MM.1S (cell line): ENCODE data around the gene IQGAP2.
A peak's percentile ranks its signal among the peaks of the same experiment; 100 is the strongest.
"Not testable (repeated sequence)": the region's sequence is repeated elsewhere in the genome, so short reads cannot be mapped to it uniquely, and the experiment has no call there.

Source experiments
- DNase-seq: peaks from one replicate; pipeline ENCODE4 v3.0.0-alpha.2; 2015
- H2AFZ ChIP-seq: fragments of 300-600 bp; sonication (generic); 2 replicates; pipeline ENCODE4 v1.6.0; 2016; ENCODE audit warnings: antibody characterized with exemption, low read length
- H3F3A ChIP-seq: fragments of 300-600 bp; sonication (generic); 2 replicates; pipeline ENCODE4 v1.6.1; 2016; ENCODE audit warnings: mild to moderate bottlenecking, antibody characterized with exemption, low read length, moderate library complexity, mixed read lengths; ENCODE audit not compliant: insufficient read depth
- H3K27ac ChIP-seq: fragments of 300-600 bp; sonication (generic); 2 replicates; pipeline ENCODE4 v1.5.1; 2016; ENCODE audit warnings: mild to moderate bottlenecking, low read length
- H3K27me3 ChIP-seq: fragments of 300-600 bp; sonication (generic); replicated peaks from 2 replicates; pipeline ENCODE4 v1.6.0; 2016; ENCODE audit warnings: low read length; ENCODE audit not compliant: insufficient read depth
- H3K36me3 ChIP-seq: fragments of 300-600 bp; sonication (generic); replicated peaks from 2 replicates; pipeline ENCODE4 v1.6.1; 2016; ENCODE audit warnings: mild to moderate bottlenecking, low read length, mixed read lengths; ENCODE audit not compliant: insufficient read depth
- H3K4me1 ChIP-seq: fragments of 300-600 bp; sonication (generic); 2 replicates; pipeline ENCODE4 v1.6.1; 2016; ENCODE audit warnings: low read length, mixed read lengths
- H3K4me2 ChIP-seq: fragments of 300-600 bp; sonication (generic); 2 replicates; pipeline ENCODE4 v1.6.0; 2016; ENCODE audit warnings: low read depth, low read length
- H3K4me3 ChIP-seq: fragments of 300-600 bp; sonication (generic); 2 replicates; pipeline ENCODE4 v1.5.1; 2016; ENCODE audit warnings: low read length, mixed read lengths
- H3K79me2 ChIP-seq: fragments of 300-600 bp; sonication (generic); 2 replicates; pipeline ENCODE4 v1.6.1; 2016; ENCODE audit warnings: mixed run types, low read length, mixed read lengths
- H3K9ac ChIP-seq: fragments of 300-600 bp; sonication (generic); 2 replicates; pipeline ENCODE4 v1.6.1; 2016; ENCODE audit warnings: low read length, mixed read lengths
- H3K9me2 ChIP-seq: fragments of 300-600 bp; sonication (generic); replicated peaks from 2 replicates; pipeline ENCODE4 v1.6.1; 2016; ENCODE audit warnings: mild to moderate bottlenecking, low read length, mixed read lengths; ENCODE audit not compliant: insufficient read depth
- H3K9me3 ChIP-seq: fragments of 300-600 bp; sonication (generic); replicated peaks from 2 replicates; pipeline ENCODE4 v1.6.1; 2016; ENCODE audit warnings: mild to moderate bottlenecking, low read length, mixed read lengths; ENCODE audit not compliant: insufficient read depth
- H4K20me1 ChIP-seq: fragments of 300-600 bp; sonication (generic); 2 replicates; pipeline ENCODE4 v1.6.1; 2016; ENCODE audit warnings: mild to moderate bottlenecking, low read length, moderate library complexity, mixed read lengths; ENCODE audit not compliant: insufficient read depth
- EZH2 ChIP-seq: fragments of 300-600 bp; sonication (generic); optimal IDR thresholded peaks from 2 replicates; pipeline ENCODE3; 2017; ENCODE audit warnings: low read depth, mild to moderate bottlenecking, antibody characterized with exemption, low read length, mixed read lengths
- EZH2phosphoT487 ChIP-seq: fragments of 300-600 bp; sonication (generic); IDR thresholded peaks from 2 replicates; pipeline ENCODE4 v1.6.1; 2018; ENCODE audit warnings: antibody characterized with exemption, low read length
- TF ChIP-seq, protein P1 (sequence below): fragments of 300-600 bp; sonication (generic); IDR thresholded peaks from 2 replicates; pipeline ENCODE4 v1.5.1; 2016; ENCODE audit warnings: antibody characterized with exemption, low read length, mixed read lengths

Gene IQGAP2

DNA sequence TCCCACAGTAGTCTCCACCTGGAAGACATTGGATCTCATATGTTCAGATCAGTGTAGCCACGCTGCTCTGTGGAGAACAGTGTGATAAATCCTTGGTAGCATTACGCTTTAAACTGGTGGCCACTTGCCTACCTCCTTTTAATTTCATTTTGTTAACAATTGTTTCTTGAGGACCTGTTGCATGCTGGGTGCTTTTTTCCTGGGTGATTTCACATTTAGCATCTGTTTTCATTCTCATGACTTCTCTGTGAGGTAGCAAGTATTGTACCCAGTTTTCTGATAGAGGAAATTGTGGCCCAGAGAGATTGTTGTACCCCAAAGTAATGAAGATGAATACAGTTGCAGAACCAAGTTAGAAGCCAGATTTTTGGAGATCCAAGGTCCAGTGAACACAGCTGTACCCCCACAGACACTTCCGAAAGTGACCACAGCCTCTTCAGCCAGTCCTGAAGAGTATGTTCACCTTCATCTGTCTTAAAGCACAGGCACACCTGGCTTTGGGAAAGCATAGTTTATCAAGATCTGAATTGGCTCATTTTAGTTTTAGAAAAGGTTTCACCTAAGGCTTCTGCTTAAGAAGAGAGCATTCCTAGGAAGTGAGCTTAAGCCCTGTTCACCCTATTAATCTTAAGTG is 144.9 kb downstream of the IQGAP2 start:
- peak overlapping the region; percentile 73 for H3K9ac ChIP-seq
- no peaks in the 10 kb centered on the region for H3K9me3 ChIP-seq
- no peak for TF ChIP-seq EZH2
- no peak for TF ChIP-seq EZH2phosphoT487
- TF ChIP-seq, protein P1, sequence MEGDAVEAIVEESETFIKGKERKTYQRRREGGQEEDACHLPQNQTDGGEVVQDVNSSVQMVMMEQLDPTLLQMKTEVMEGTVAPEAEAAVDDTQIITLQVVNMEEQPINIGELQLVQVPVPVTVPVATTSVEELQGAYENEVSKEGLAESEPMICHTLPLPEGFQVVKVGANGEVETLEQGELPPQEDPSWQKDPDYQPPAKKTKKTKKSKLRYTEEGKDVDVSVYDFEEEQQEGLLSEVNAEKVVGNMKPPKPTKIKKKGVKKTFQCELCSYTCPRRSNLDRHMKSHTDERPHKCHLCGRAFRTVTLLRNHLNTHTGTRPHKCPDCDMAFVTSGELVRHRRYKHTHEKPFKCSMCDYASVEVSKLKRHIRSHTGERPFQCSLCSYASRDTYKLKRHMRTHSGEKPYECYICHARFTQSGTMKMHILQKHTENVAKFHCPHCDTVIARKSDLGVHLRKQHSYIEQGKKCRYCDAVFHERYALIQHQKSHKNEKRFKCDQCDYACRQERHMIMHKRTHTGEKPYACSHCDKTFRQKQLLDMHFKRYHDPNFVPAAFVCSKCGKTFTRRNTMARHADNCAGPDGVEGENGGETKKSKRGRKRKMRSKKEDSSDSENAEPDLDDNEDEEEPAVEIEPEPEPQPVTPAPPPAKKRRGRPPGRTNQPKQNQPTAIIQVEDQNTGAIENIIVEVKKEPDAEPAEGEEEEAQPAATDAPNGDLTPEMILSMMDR: no peak
- peak overlapping the region; percentile 94 for H3K4me2 ChIP-seq
- H3K9me2 ChIP-seq: no peaks in the 10 kb centered on the region
- H3K4me3 ChIP-seq: peak overlapping the region; percentile 52
- H4K20me1 ChIP-seq: no peaks in the 10 kb centered on the region
- peaks cover 52% of the 10 kb centered on the region for H3K4me1 ChIP-seq
- H3K36me3 ChIP-seq: no peaks in the 10 kb centered on the region
- H2AFZ ChIP-seq: no peak overlapping the region
- peak overlapping the region; percentile 86 for H3K27ac ChIP-seq
- DNase-seq: peak; percentile 69
- peaks cover 63% of the 10 kb centered on the region for H3K79me2 ChIP-seq
- H3K27me3 ChIP-seq: no peaks in the 10 kb centered on the region
- peaks cover 27% of the 10 kb centered on the region for H3F3A ChIP-seq

DNA sequence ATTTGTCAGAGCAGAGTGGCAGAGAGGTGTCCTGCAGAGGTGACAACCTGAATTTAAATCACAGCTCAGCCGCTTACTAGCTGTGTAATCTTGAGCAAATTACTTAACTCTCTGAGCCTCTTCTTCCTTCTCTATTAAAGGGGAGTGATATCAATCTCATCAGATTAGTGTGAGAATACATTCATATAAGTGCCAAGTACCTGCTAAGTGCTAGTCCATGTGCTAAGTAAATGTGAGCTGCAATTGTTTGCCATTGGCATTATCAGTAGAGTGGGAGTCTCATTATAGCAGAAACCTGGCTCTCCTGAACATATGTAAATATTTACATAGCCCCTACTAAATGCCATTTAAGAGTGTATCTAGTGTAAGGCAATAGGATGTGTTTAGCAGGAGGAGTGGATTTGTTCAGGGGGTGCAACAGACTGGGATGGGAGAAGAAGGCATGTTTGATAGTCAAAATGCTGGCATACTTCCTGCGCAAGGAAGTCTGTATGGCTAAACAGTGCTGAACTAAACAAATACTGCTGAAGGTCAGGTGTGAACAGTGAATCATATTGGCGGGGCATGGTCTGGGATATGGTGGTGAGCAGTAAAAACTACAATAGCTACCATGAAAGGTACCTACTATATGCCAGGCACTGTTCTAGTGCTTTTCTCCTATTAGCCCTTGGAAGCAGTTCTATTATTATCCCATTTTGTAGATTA is 145.6 kb downstream of the IQGAP2 start:
- Histone ChIP-seq H3K79me2 (peaks cover 65% of the 10 kb centered on the region), H4K20me1 (no peaks in the 10 kb centered on the region), H3K27ac (peak overlapping the region; percentile 86)

DNA sequence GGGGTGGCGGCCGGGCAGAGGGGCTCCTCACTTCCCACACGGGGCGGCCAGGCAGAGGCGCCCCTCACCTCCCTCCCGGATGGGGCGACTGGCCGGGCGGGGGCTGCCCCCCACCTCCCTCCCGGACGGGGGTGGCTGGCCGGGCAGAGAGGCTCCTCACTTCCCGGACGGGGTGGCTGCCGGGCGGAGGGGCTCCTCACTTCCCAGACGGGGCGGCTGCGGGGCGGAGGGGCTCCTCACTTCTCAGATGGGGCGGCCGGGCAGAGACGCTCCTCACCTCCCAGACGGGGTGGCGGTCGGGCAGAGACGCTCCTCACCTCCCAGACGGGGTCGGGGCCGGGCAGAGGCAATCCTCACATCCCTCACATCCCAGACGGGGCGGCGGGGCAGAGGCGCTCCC is 147.8 kb downstream of the IQGAP2 start:
- not testable (repeated sequence) for H4K20me1 ChIP-seq, H3K4me3 ChIP-seq, H3K9me2 ChIP-seq, H2AFZ ChIP-seq, H3K4me2 ChIP-seq, H3K27me3 ChIP-seq, DNase-seq, H3K36me3 ChIP-seq, H3K27ac ChIP-seq, H3K9me3 ChIP-seq, H3K9ac ChIP-seq
- Histone ChIP-seq H3K4me1 (peaks cover 32% of the 10 kb centered on the region), H3F3A (peaks cover 27% of the 10 kb centered on the region), H3K79me2 (peaks cover 56% of the 10 kb centered on the region)

More for the DNA sequence above, 145.6 kb downstream of the IQGAP2 start:
- TF ChIP-seq, protein P1: no peak
- TF ChIP-seq EZH2 (no peak), EZH2phosphoT487 (no peak)
- no peak for DNase-seq
- H3K9ac ChIP-seq: peak overlapping the region; percentile 73
- peak overlapping the region; percentile 94 for H3K4me2 ChIP-seq
- H3K36me3 ChIP-seq: no peaks in the 10 kb centered on the region
- no peaks in the 10 kb centered on the region for H3K27me3 ChIP-seq
- peak overlapping the region; percentile 52 for H3K4me3 ChIP-seq
- peaks cover 46% of the 10 kb centered on the region for H3K4me1 ChIP-seq
- peaks cover 27% of the 10 kb centered on the region for H3F3A ChIP-seq
- H3K9me3 ChIP-seq: no peaks in the 10 kb centered on the region
- no peak overlapping the region for H2AFZ ChIP-seq
- no peaks in the 10 kb centered on the region for H3K9me2 ChIP-seq

DNA sequence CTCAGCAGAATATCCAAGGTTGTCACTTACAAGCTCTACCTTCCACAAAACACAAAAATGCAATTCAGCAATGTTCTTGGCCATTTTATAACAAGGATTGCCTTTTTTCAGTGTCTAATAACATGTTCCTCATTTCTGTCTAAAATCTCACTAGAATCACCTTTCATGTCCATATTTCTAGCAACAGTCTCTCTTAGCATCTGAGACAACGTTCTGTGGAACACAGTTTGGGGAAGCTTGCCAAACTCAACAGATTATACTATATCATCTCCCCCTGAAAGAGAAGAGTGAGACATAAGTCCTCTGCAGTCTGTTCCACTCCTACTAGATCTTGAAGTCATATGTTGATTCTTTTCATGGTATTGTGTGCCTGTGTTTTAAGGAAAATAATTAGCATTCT is 149.5 kb downstream of the IQGAP2 start:
- Histone ChIP-seq H4K20me1 (no peaks in the 10 kb centered on the region), H3K27me3 (no peaks in the 10 kb centered on the region), H3K79me2 (peaks cover 59% of the 10 kb centered on the region), H2AFZ (no peak overlapping the region), H3F3A (peaks cover 13% of the 10 kb centered on the region), H3K9ac (no peak overlapping the region), H3K36me3 (no peaks in the 10 kb centered on the region), H3K4me1 (peaks cover 19% of the 10 kb centered on the region), H3K27ac (no peak overlapping the region), H3K9me3 (no peaks in the 10 kb centered on the region), H3K9me2 (no peaks in the 10 kb centered on the region), H3K4me3 (no peak overlapping the region), H3K4me2 (no peak overlapping the region)
- no peak for DNase-seq
- no peak for TF ChIP-seq EZH2phosphoT487
- TF ChIP-seq, protein P1: no peak
- TF ChIP-seq EZH2: no peak
